Activated CD4-positive, alpha-beta T cell treated with anti-CD3 and anti-CD28 coated beads, Interleukin-10, Interleukin-2, amounts not matched to agents 100 ng/mL and 50 ng/mL, durations not matched to agents 16 hours and 8 hours (primary cell): ENCODE results near the gene KIAA1958.

Experiments used
- DNase-seq: peaks from one replicate; pipeline ENCODE4 v3.0.0-alpha.2; 2020

KIAA1958 gene

DNA sequence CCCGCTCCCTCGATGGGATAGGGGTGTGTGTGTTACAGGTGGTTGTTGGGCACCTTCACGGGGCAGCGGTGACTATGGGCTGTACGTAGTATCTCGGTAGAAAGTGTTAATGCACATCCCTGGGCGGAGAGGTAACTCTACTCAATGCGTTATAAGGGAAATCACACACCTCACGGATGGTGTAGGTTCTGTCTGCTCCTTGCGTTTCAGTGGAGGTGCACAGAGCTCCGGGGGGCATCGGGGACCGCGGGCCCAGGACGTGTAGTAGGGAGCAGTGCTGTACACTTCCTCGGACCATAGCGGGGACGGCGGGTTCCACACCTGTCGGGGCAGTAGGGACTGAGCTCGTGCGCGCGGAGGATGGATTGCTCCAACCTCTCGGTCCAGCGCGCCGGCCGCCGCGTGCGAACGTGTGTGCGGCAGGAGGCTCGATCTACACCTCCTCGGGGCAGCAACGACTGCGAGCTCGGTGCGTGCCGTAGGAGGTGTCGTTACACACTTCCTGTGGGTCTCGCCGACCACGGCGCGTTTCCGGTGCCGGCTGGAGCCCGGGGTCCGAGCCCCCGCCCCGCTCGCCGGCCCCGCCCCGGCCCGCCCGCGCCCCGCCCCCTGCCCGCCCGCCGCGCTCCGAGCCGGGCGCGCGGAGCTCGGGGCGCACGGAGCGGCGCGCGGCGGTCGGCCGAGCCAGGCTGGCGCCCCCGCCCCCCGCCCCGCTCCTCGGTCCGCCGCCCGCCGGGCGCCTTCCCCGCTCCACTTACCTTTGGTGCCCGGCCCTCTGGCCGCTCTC is at the start of gene KIAA1958:
TSS of gene KIAA1958 (plus strand) at position 607 of the 787 bp plus-strand sequence. CDS start 87,254 bp downstream, outside the sequence.
- DNase-seq = peak; percentile 94

DNA sequence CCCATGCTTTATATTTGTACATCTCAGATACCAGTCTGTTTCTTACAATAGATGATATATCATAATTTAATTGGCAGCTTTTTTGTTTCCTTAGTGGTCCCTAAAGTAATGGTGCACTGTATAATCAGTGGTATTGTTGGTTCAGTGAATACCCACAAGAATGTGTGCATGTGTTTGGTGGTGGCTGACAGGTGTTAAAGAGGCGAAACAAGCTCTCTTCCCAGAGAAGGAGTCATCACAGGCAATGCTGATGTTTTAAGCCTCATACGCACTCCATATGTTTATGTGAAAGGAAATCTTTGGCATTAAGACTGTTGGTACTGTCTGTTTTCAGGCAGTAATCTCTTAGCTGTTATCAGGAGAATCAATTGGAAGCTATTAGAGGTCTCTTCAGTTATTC is 49.2 kb upstream of the KIAA1958 start:
- DNase-seq = no peak

GRCh38 chr9:112439171-112439570 is 47.5 kb upstream of the KIAA1958 start:
- DNase-seq = no peak

DNA sequence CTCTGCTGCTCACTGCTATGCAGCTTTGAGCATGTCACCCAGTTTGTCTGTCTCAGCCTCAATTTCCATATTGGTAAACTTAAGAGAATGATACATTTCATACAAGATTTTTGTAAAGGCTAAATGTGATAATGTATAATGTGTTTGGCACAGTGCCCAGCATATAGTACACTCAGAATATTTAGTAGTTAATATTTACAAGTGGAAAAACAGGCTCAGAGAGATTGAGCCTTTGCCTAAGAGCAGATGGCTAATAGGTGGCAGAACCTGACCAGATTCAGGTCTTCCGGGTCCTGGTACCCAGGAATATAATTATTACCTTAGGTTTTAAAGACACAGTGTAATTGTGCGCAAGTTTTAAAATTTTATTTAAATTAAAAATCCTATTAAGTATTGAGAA is 46.8 kb upstream of the KIAA1958 start:
- DNase-seq = no peak

DNA sequence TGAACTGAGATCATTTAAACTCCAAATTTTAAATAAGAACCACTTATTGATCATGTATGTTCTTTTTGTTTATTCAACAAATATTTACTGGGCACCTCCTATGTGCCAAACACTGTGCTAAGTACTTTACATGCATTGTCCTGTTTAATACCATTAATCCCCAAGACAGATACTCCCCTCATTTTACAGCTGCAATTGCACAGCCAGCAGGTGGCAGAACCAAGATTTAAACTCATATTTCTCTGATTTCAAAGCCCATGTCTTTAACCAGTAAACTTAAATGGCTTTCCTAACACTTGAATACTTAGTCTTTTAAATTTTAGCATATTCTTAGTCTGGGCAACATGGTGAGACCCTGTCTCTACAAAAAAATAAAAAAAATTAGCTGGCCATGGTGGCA is 43.4 kb upstream of the KIAA1958 start:
- DNase-seq = peak; percentile 10

- DNase-seq = no peak
These were observed 43.0 kb upstream of the KIAA1958 start for GRCh38 chr9:112443636-112444035.

DNA sequence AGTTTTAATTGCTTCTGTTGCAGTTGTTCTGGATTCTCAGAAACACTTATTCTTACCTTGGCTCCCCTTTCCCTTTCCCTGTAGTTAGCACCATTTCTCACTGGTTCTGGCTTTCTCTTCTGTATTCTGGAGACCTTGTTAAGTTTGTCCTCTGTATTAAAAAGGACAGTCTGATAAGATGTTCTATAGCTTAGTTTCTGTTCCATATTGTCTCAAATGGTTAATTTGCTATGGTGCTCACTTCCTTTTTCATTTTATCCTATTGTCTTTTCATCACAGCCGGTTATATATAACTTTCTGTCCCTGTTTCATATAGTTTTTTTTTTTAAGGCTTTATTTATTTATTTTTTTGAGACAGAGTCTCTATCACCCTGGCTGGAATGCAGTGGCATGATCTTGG is 41.4 kb upstream of the KIAA1958 start:
- no peak for DNase-seq

DNA sequence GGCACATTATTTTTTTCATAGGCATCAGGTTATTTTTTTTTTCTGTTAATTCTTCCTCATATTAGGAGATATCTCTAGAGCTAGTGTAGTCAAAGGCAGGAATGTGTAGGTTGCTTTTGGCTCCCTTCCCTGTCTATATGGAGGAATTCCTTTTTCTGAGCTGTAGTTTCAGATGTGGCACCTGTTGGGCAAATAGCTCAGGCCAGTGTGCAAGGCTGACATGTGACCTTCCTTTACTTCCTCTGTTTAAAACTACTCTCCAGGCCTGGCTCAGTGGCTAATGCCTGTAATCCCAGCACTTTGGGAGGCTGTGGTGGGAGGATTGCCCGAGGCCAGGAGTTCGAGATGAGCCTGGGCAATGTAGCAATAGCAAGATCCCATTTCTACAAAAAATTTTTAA is 40.5 kb upstream of the KIAA1958 start:
- no peak for DNase-seq

DNA sequence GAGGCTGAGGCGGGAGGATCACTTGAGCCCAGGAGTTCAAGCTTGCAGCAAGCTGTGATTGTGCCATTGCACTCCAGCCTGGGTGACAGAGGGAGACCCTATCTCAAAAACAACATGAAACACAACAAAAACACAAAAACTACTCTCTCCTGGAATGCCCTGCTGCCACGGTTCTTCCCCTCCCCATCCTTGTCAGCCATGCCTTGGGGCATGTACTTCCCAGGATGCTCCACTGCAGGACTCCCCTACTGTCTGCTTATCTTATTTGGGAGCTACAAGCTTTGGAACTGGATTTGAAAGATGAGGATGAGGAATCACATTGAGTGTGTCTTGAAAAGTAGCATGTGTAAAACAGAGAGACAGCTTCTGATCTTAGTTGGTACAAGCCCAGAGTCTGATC is 40.1 kb upstream of the KIAA1958 start:
- no peak for DNase-seq

DNA sequence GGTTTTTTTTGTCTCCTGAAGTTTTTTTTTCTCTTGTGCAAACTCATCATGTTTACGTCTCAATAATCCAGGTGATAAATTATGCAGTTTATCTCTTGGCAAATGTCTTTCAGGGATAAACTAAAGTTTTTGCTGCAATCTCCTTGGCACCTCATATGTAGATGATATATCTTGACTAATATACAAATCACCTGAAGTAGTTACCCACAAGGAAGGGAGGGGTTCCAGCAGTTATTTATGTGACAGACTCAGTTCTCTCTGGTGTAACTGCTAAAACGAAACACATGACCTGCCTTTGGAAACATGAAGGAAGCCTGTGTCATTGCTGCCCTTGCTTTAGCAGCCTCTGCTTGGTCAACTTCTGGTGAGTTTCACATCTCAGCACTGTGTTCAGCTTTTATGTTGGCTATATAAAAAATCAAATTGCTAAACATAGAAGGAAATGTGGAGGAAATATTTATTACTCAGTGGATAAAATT is 39.3 kb upstream of the KIAA1958 start:
- DNase-seq = no peak

GRCh38 chr9:112462855-112463254 is 23.8 kb upstream of the KIAA1958 start:
- DNase-seq = no peak

DNA sequence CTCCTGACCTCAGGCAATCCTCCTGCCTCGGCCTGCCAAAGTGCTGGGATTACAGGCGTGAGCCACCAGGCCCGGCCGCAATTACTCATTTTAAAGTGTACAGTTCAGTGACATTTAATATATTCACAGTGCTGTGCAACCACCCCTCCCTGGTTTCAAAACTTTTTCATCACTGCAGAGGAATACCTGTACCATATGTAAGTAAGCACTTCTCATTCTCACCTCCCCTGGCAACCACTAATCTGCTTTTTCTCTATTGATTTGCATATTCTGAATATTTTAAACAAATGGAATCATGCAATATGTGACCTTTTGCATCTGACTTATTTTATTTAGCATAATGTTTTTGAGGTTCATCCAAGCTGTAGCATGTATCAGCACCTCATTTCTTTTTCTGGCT is 21.3 kb upstream of the KIAA1958 start:
- DNase-seq = no peak

DNA sequence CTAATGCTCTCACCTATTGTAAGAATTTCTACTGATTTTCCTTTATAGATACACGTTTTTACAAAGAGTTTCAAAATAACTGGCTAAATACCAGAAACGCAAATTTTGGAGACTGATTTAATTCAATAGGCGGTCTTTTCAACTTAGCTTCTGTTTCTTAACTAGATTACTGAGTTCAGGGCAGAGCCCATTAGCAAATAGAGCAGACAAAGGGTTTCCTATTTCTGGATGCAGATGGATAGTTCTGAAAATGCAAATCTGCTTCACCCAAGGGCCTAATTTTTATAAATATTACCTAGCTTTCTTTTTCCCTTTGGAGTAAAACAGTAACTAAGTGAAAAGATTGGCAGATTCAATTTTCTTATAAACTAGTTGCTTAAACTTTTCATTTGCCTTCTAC is 13.6 kb upstream of the KIAA1958 start:
- no peak for DNase-seq

GRCh38 chr9:112473986-112474385 is 12.6 kb upstream of the KIAA1958 start:
- no peak for DNase-seq

DNA sequence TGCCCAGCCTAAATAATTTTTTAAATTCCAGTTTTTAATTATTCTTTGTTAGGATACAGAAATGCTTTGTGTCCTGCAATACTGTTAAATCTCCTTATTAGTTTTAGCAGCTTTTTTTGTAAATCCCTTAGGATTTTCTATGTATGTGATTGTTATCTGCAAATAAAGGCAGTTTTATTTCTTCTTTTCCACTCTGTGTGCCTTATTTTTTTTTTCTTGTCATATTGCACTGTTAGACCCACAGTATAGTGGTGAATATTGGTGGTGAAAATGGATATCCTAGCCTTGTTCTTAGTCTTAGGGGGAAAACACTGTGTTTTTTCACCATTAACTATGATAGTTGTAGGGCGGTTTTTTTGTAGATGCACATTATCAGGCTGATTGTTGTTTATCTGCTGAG is 11.3 kb upstream of the KIAA1958 start:
- DNase-seq = no peak

- no peak for DNase-seq
These were observed 9.3 kb upstream of the KIAA1958 start for GRCh38 chr9:112477330-112477729.

- DNase-seq = no peak
These were observed 7.4 kb upstream of the KIAA1958 start for GRCh38 chr9:112479221-112479620.

DNA sequence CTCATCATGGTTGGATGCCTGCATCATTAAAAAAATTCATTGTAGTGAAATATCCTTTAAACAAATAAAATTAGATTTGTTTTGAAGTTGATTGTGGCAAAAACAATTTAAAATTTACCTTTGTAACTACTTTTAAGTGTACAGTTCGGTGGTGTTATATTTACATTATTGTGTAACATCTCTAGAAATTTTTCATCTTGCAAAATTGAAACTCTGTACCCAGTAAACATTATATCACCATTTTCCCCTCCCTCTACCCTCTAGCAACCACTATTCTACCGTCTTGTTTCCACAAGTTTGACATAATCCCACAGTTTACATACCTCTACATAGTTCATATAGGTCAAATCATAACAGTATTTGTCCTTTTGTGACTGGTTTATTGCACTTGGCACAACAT is 2.0 kb upstream of the KIAA1958 start:
- no peak for DNase-seq

- no peak for DNase-seq
These were observed 1.1 kb upstream of the KIAA1958 start for GRCh38 chr9:112485574-112485973.

DNA sequence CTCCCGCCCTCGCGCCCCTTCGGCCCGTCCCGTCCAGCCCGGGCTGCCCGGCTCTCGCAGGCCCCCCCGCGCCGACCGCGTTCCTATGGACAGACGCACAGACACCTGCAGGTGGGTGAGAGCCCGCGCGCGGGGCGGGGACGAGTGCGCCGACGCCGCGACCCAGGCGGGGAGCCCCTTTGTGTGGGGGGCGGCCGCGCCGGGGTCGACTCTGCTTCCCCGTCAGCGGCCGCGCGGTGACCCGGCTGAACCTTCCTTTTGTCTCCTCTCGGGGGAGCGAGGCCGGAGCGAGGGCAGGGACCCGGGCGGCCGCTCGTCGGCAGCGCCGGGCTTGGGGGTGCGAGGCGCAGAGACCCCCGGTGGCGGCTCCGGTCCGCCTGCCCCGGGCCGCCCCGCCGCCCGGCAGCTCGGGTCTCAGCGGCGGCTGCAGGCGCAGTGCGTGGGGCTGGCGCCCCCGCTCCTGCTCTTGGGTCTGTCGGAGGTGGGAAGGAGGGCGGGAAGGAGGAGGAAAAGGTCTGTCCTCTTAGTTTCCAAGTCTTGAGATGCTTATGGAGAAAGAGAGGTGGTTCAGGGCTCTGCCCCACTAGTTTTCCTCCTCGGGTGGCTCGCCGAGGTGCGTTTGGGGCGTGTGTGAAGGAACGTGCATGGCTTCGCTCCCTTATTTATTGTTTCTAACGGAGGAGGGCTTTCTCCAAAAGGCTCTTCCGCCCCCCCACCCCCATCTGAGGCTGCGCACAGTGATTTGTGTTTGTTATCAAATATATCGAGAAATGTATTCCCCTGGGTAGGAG is 576 bp downstream of the KIAA1958 start:
- peak; percentile 62 for DNase-seq

- DNase-seq = no peak
These were observed 1.2 kb downstream of the KIAA1958 start for GRCh38 chr9:112487799-112488340.

- DNase-seq = no peak
These were observed 2.5 kb downstream of the KIAA1958 start for GRCh38 chr9:112489039-112489546.

DNA sequence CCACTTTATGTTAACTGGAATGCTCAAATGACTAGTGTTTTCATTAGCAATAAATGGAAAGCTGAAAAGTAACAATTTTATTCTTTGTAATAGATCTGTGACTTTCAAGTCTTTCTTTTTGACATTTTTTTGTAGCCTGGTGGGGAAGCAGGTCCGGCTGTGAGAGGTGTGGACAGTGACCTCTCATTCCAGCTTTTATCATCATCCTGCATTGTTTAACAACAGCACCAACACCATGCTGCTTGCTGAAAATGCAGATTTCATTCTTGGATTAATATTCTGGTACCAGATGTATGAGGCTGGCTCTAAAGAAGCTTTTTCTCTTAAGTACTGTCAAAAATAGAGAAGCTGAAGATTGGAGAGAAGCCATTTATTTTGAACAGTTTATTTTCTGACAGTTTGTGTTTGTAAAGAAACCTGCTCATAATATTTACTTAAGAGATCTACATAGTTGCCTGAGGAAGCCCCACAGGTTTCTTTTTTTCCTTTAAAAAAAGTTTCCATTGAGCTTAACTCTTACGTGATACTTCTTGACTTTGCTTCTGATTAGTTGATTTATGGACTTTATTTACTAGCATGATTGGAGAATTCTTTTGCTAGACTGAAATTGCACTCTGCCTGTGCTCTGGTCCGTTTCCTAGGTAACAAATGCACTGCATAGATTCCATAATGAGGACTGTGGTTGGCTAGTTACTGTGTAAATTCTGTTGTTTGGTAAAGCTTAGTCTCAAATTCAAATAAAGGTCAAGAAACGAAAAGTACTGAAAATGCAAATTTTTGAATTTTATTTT is 3.4 kb downstream of the KIAA1958 start:
- no peak for DNase-seq
